SK-N-SH treated with all-trans-retinoic acid at 6 μM for 48 hours (cell line): ENCODE measurements around the gene CCDC17.

Experiments
- ARNTL ChIP-seq: fragments of 450-650 bp; formaldehyde crosslinking; IDR thresholded peaks from 2 replicates; pipeline ENCODE4 v1.5.0; 2020; ENCODE audit warnings: low read depth, mild to moderate bottlenecking, moderate library complexity, borderline replicate concordance
- CREB5 ChIP-seq: fragments of 250-450 bp; sonication (Bioruptor Pico); IDR thresholded peaks from 2 replicates; pipeline ENCODE4 v1.5.1; 2020; ENCODE audit warnings: low read depth, mild to moderate bottlenecking, moderate library complexity
- CSDC2 ChIP-seq: fragments of 250-450 bp; sonication (Bioruptor Pico); IDR thresholded peaks from 2 replicates; pipeline ENCODE4 v1.5.0; 2020; ENCODE audit warnings: mild to moderate bottlenecking, moderate library complexity
- PPARA ChIP-seq: fragments of 250-450 bp; sonication (Bioruptor Pico); IDR thresholded peaks from 2 replicates; pipeline ENCODE4 v1.5.0; 2020; ENCODE audit warnings: mild to moderate bottlenecking, borderline replicate concordance
- RARB ChIP-seq: fragments of 250-450 bp; sonication (Bioruptor Pico); IDR thresholded peaks from 2 replicates; pipeline ENCODE4 v1.8.0; 2021; ENCODE audit warnings: mild to moderate bottlenecking, moderate library complexity
- SNAI2 ChIP-seq: fragments of 250-450 bp; sonication (Bioruptor Pico); IDR thresholded peaks from 2 replicates; pipeline ENCODE4 v1.5.0; 2020; ENCODE audit warnings: mild to moderate bottlenecking, moderate library complexity
- TCF4 ChIP-seq: fragments of 250-450 bp; sonication (Bioruptor Pico); IDR thresholded peaks from 2 replicates; pipeline ENCODE4 v1.8.0; 2021; ENCODE audit warnings: mild to moderate bottlenecking, moderate library complexity, borderline replicate concordance
- TOX ChIP-seq: fragments of 250-450 bp; sonication (Bioruptor Pico); IDR thresholded peaks from 2 replicates; pipeline ENCODE4 v1.8.0; 2021; ENCODE audit warnings: mild to moderate bottlenecking, moderate library complexity, borderline replicate concordance
- ZFP3 ChIP-seq: fragments of 250-450 bp; sonication (Bioruptor Pico); IDR thresholded peaks from 2 replicates; pipeline ENCODE4 v1.5.0; 2020; ENCODE audit warnings: mild to moderate bottlenecking, moderate library complexity
- ZFP30 ChIP-seq: fragments of 450-650 bp; formaldehyde crosslinking; IDR thresholded peaks from 2 replicates; pipeline ENCODE4 v1.5.0; 2022; ENCODE audit warnings: mild to moderate bottlenecking, moderate library complexity
- ZNF8 ChIP-seq: fragments of 450-650 bp; formaldehyde crosslinking; IDR thresholded peaks from 2 replicates; pipeline ENCODE4 v1.5.0; 2020; ENCODE audit warnings: mild to moderate bottlenecking, moderate library complexity

GRCh38 chr1:45647248-45648021 is 23.6 kb upstream of the CCDC17 start:
- TF ChIP-seq TOX (CRISPR knock-in tag) = no peak
- no peak for TF ChIP-seq CREB5
- no peak for TF ChIP-seq CSDC2 (CRISPR knock-in tag)
- TF ChIP-seq ZFP3 (CRISPR knock-in tag) = no peak
- TF ChIP-seq PPARA (CRISPR knock-in tag) = no peak
- TF ChIP-seq ZFP30 = no peak
- TF ChIP-seq TCF4 (CRISPR knock-in tag) = no peak
- TF ChIP-seq ZNF8 (CRISPR knock-in tag) = no peak
- no peak for TF ChIP-seq RARB (CRISPR knock-in tag)
- no peak for TF ChIP-seq SNAI2
- TF ChIP-seq ARNTL (CRISPR knock-in tag) = no peak
